ACC112 (cell line): ENCODE measurements around the gene JAKMIP1.

Experiments
- H2AFZ ChIP-seq: fragments of 200-600 bp; sonication (generic); one replicate; pipeline ENCODE4 v1.6.0; 2017; ENCODE audit warnings: antibody characterized with exemption, low read length; ENCODE audit not compliant: unreplicated experiment
- H3K27ac ChIP-seq: fragments of 200-600 bp; sonication (generic); 2 replicates; pipeline ENCODE4 v1.5.1; 2014; ENCODE audit warnings: low read depth, mild to moderate bottlenecking, antibody characterized with exemption, low read length, moderate library complexity
- H3K27me3 ChIP-seq: fragments of 200-600 bp; sonication (generic); 2 replicates; pipeline ENCODE4 v1.6.1; 2014; ENCODE audit warnings: mild to moderate bottlenecking, antibody characterized with exemption, low read length, moderate library complexity, mixed read lengths; ENCODE audit not compliant: insufficient read depth
- H3K36me3 ChIP-seq: fragments of 200-600 bp; sonication (generic); 2 replicates; pipeline ENCODE4 v1.6.1; 2016; ENCODE audit warnings: mild to moderate bottlenecking, antibody characterized with exemption, low read length, moderate library complexity, mixed read lengths; ENCODE audit not compliant: insufficient read depth
- H3K4me1 ChIP-seq: fragments of 200-600 bp; sonication (generic); one replicate; pipeline ENCODE4 v1.6.1; 2016; ENCODE audit warnings: low read length, mixed read lengths; ENCODE audit not compliant: insufficient read depth, unreplicated experiment, control insufficient read depth
- H3K4me3 ChIP-seq: fragments of 200-600 bp; sonication (generic); 2 replicates; pipeline ENCODE4 v1.5.1; 2014; ENCODE audit warnings: mild to moderate bottlenecking, low read depth, low read length
- H3K79me2 ChIP-seq: fragments of 200-600 bp; sonication (generic); one replicate; pipeline ENCODE4 v1.6.0; 2016; ENCODE audit warnings: low read length; ENCODE audit not compliant: control insufficient read depth, unreplicated experiment, insufficient read depth

Gene JAKMIP1

GRCh38 chr4:6123976-6124375 is 76.4 kb downstream of the JAKMIP1 start:
- Histone ChIP-seq H3K4me3 (no peak overlapping the region), H2AFZ (no peak overlapping the region), H3K27ac (no peak overlapping the region), H3K79me2 (no peaks in the 10 kb centered on the region), H3K27me3 (no peaks in the 10 kb centered on the region), H3K4me1 (no peaks in the 10 kb centered on the region), H3K36me3 (no peaks in the 10 kb centered on the region)

GRCh38 chr4:6123541-6123940 is 76.8 kb downstream of the JAKMIP1 start:
- Histone ChIP-seq H2AFZ (no peak overlapping the region), H3K36me3 (no peaks in the 10 kb centered on the region), H3K27ac (no peak overlapping the region), H3K27me3 (no peaks in the 10 kb centered on the region), H3K79me2 (no peaks in the 10 kb centered on the region), H3K4me1 (no peaks in the 10 kb centered on the region), H3K4me3 (no peak overlapping the region)

- H3K4me1 ChIP-seq: no peaks in the 10 kb centered on the region
- H3K4me3 ChIP-seq: no peak overlapping the region
- no peaks in the 10 kb centered on the region for H3K27me3 ChIP-seq
- no peaks in the 10 kb centered on the region for H3K36me3 ChIP-seq
- H2AFZ ChIP-seq: no peak overlapping the region
- no peaks in the 10 kb centered on the region for H3K79me2 ChIP-seq
- no peak overlapping the region for H3K27ac ChIP-seq
These were observed 77.2 kb downstream of the JAKMIP1 start for GRCh38 chr4:6123116-6123515.

GRCh38 chr4:6122496-6122895 is 77.9 kb downstream of the JAKMIP1 start:
- Histone ChIP-seq H3K27me3 (no peaks in the 10 kb centered on the region), H3K4me3 (no peak overlapping the region), H3K27ac (no peak overlapping the region), H3K36me3 (no peaks in the 10 kb centered on the region), H2AFZ (no peak overlapping the region), H3K4me1 (no peaks in the 10 kb centered on the region), H3K79me2 (no peaks in the 10 kb centered on the region)

- Histone ChIP-seq H3K4me1 (no peaks in the 10 kb centered on the region), H3K27ac (no peak overlapping the region), H3K4me3 (no peak overlapping the region), H3K36me3 (no peaks in the 10 kb centered on the region), H2AFZ (no peak overlapping the region), H3K27me3 (0 out of 2 replicates have a peak, but pooled peaks cover 3% of the 10 kb centered on the region), H3K79me2 (no peaks in the 10 kb centered on the region)
These were observed 78.4 kb downstream of the JAKMIP1 start for GRCh38 chr4:6121941-6122340.

GRCh38 chr4:6121276-6121850 is 79.0 kb downstream of the JAKMIP1 start:
- Histone ChIP-seq H3K4me1 (no peaks in the 10 kb centered on the region), H3K79me2 (no peaks in the 10 kb centered on the region), H3K27me3 (peaks cover 8% of the 10 kb centered on the region; the same call in 1 of the 2 replicates), H3K27ac (no peak overlapping the region), H3K36me3 (no peaks in the 10 kb centered on the region), H2AFZ (no peak overlapping the region), H3K4me3 (no peak overlapping the region)

- Histone ChIP-seq H2AFZ (no peak overlapping the region), H3K79me2 (no peaks in the 10 kb centered on the region), H3K4me1 (no peaks in the 10 kb centered on the region), H3K27me3 (peaks cover 15% of the 10 kb centered on the region; the same call in 1 of the 2 replicates), H3K4me3 (no peak overlapping the region), H3K27ac (no peak overlapping the region), H3K36me3 (no peaks in the 10 kb centered on the region)
These were observed 80.0 kb downstream of the JAKMIP1 start for GRCh38 chr4:6120361-6120760.

- no peak overlapping the region for H3K27ac ChIP-seq
- no peaks in the 10 kb centered on the region for H3K79me2 ChIP-seq
- H3K27me3 ChIP-seq: peaks cover 19% of the 10 kb centered on the region; the same call in 1 of the 2 replicates
- no peaks in the 10 kb centered on the region for H3K4me1 ChIP-seq
- no peaks in the 10 kb centered on the region for H3K36me3 ChIP-seq
- H2AFZ ChIP-seq: no peak overlapping the region
- no peak overlapping the region for H3K4me3 ChIP-seq
These were observed 80.8 kb downstream of the JAKMIP1 start for GRCh38 chr4:6119507-6120020.

GRCh38 chr4:6118201-6118600 is 82.1 kb downstream of the JAKMIP1 start:
- Histone ChIP-seq H2AFZ (no peak overlapping the region), H3K36me3 (no peaks in the 10 kb centered on the region), H3K27me3 (peaks cover 22% of the 10 kb centered on the region; the same call in 1 of the 2 replicates), H3K4me1 (no peaks in the 10 kb centered on the region), H3K27ac (no peak overlapping the region), H3K79me2 (no peaks in the 10 kb centered on the region), H3K4me3 (no peak overlapping the region)

- Histone ChIP-seq H3K27ac (no peak overlapping the region), H3K27me3 (peaks cover 25% of the 10 kb centered on the region; the same call in 1 of the 2 replicates), H3K36me3 (no peaks in the 10 kb centered on the region), H2AFZ (no peak overlapping the region), H3K4me3 (no peak overlapping the region), H3K79me2 (no peaks in the 10 kb centered on the region), H3K4me1 (no peaks in the 10 kb centered on the region)
These were observed 83.6 kb downstream of the JAKMIP1 start for GRCh38 chr4:6116696-6117285.
